Keratinocyte (primary cell): Measurements from ENCODE around the gene SLC44A1. TPM values are rescaled to one million over a fixed set of nuclear protein-coding genes. Genes with fewer than 3 reads are reported as not detected.

Source experiments
- DNase-seq: peaks from one replicate; pipeline ENCODE4 v3.0.0-alpha.2; 2011; ENCODE audit warnings: low read depth, missing footprints, low spot score
- FAIRE-seq: peaks from 2 replicates; lab custom pipeline; 2011; peaks lifted over from hg19 to GRCh38; lab: Jason Lieb, UNC
- H2AFZ ChIP-seq: 2 replicates; pipeline ENCODE4 v1.6.0; 2012; ENCODE audit warnings: low read length, control low read depth, inconsistent platforms; ENCODE audit not compliant: control insufficient read depth
- H3K27ac ChIP-seq: 2 replicates; pipeline ENCODE4 v1.5.1; 2011; ENCODE audit warnings: low read length; ENCODE audit not compliant: control insufficient read depth, insufficient read depth
- H3K27me3 ChIP-seq: 3 replicates; pipeline ENCODE4 v1.6.0; 2011; ENCODE audit warnings: low read length; ENCODE audit not compliant: control insufficient read depth, insufficient read depth; ENCODE audit errors: extremely low read depth
- H3K36me3 ChIP-seq, 2 experiments: 2 replicates in 1 of 2; 3 replicates in 1 of 2; pipeline ENCODE4 v1.5.1; 2011; ENCODE audit warnings: low read length in 2 of 2, mild to moderate bottlenecking in 1 of 2; ENCODE audit not compliant: control insufficient read depth in 2 of 2, insufficient read depth in 2 of 2; ENCODE audit errors: extremely low read depth in 1 of 2
- H3K4me1 ChIP-seq: 3 replicates; pipeline ENCODE4 v1.5.1; 2011; ENCODE audit warnings: low read length; ENCODE audit not compliant: control insufficient read depth, insufficient read depth; ENCODE audit errors: extremely low read depth
- H3K4me2 ChIP-seq: 3 replicates; pipeline ENCODE4 v1.6.0; 2011; ENCODE audit warnings: low read depth, low read length; ENCODE audit not compliant: control insufficient read depth, insufficient read depth; ENCODE audit errors: extremely low read depth
- H3K4me3 ChIP-seq, 3 experiments: fragments of 200-600 bp in 1 of 3; sonication (generic) in 1 of 3; 2 replicates in 2 of 3; 3 replicates in 1 of 3; pipeline ENCODE4 v1.5.1; 2011 to 2016; ENCODE audit warnings: low read length in 3 of 3, mild to moderate bottlenecking in 3 of 3, control low read depth in 2 of 3, inconsistent platforms in 1 of 3, low read depth in 1 of 3, mixed read lengths in 1 of 3, mixed run types in 1 of 3, moderate library complexity in 1 of 3; ENCODE audit not compliant: control insufficient read depth in 2 of 3, insufficient read depth in 2 of 3; ENCODE audit errors: extremely low read depth in 1 of 3
- H3K79me2 ChIP-seq: 2 replicates; pipeline ENCODE4 v1.6.0; 2012; ENCODE audit warnings: low read length; ENCODE audit not compliant: control insufficient read depth, insufficient read depth
- H3K9ac ChIP-seq: 3 replicates; pipeline ENCODE4 v1.6.0; 2011; ENCODE audit warnings: low read length; ENCODE audit not compliant: control insufficient read depth, insufficient read depth; ENCODE audit errors: extremely low read depth
- H3K9me1 ChIP-seq: 3 replicates; pipeline ENCODE4 v1.6.0; 2011; ENCODE audit warnings: low read length; ENCODE audit not compliant: control insufficient read depth, insufficient read depth; ENCODE audit errors: extremely low read depth
- H3K9me3 ChIP-seq: 2 replicates; pipeline ENCODE4 v1.5.1; 2012; ENCODE audit warnings: low read depth, low read length; ENCODE audit not compliant: control insufficient read depth
- H4K20me1 ChIP-seq: 3 replicates; pipeline ENCODE4 v1.6.0; 2011; ENCODE audit warnings: low read length; ENCODE audit not compliant: control insufficient read depth, insufficient read depth; ENCODE audit errors: extremely low read depth
- EZH2 ChIP-seq: IDR thresholded peaks from one replicate; pipeline ENCODE4 v1.6.1; 2012; ENCODE audit warnings: inconsistent platforms, mild to moderate bottlenecking, low read length, moderate library complexity
- dilution Hi-C: fragments of 300-500 bp; cut with MboI; formaldehyde crosslinking; loops from one replicate; pipeline ENCODE4 v1.7.0; 2020; ENCODE audit warnings: low sequenced_read_pairs; ENCODE audit not compliant: extremely low pct_ligation_motif_present
- polyA plus RNA-seq, 5 experiments: library from polyadenylated mRNA; depleted of rRNA in 3 of 5; stranded (reverse) in 3 of 5; stranded (forward) in 1 of 5; unstranded in 1 of 5; fragments of >200 nt; gene quantifications; 1 replicate in 1 of 5; 2 replicates in 3 of 5; 3 replicates in 1 of 5; pipeline versions ENCODE4 v1.2.1 to v1.2.3, GENCODE V29; 2011 to 2012; ENCODE audit warnings: missing spikeins in 2 of 5, low read depth in 1 of 5, low replicate concordance in 1 of 5
- TF ChIP-seq, protein P1 (sequence below), 3 experiments: IDR thresholded peaks in 1 of 3; conservative IDR thresholded peaks in 1 of 3; optimal IDR thresholded peaks in 1 of 3; 2 replicates in 2 of 3; 3 replicates in 1 of 3; pipeline versions ENCODE3 to v1.5.1; 2011; ENCODE audit warnings: low read length in 3 of 3, mild to moderate bottlenecking in 3 of 3, moderate library complexity in 2 of 3, control low read depth in 1 of 3, inconsistent platforms in 1 of 3; ENCODE audit not compliant: insufficient read depth in 2 of 3; ENCODE audit errors: extremely low read depth in 1 of 3

The SLC44A1 gene
- polyA plus RNA-seq, 1 donor (not counting 4 experiments of a cell fraction or from before 2014, with no cell fraction given) = 22.9 TPM

GRCh38 chr9:105447814-105448812 is 203.7 kb downstream of the SLC44A1 start, which contains the start of gene FSD1L:
FSD1L (plus strand) TSS chr9:105448034; CDS start chr9:105448221, 187 bp downstream.
- peak; percentile 46 for DNase-seq
- dilution Hi-C loops = no loop called here
- Histone ChIP-seq H3K4me3 (peak within 1 kb of the TSS; percentile 84 to 87 (median 87)), H3K27me3 (no peaks in the 10 kb centered on the region), H3K9me3 (no peaks in the 10 kb centered on the region), H3K36me3 (no peaks in the 10 kb centered on the region), H2AFZ (peak within 1 kb of the TSS; percentile 82), H3K4me2 (peak within 1 kb of the TSS; percentile 87), H4K20me1 (no peaks in the 10 kb centered on the region), H3K27ac (peak within 1 kb of the TSS; percentile 55), H3K79me2 (peaks cover 45% of the 10 kb centered on the region), H3K9me1 (no peaks in the 10 kb centered on the region), H3K4me1 (peaks cover 15% of the 10 kb centered on the region), H3K9ac (peak within 1 kb of the TSS; percentile 78)
- TF ChIP-seq, protein P1, sequence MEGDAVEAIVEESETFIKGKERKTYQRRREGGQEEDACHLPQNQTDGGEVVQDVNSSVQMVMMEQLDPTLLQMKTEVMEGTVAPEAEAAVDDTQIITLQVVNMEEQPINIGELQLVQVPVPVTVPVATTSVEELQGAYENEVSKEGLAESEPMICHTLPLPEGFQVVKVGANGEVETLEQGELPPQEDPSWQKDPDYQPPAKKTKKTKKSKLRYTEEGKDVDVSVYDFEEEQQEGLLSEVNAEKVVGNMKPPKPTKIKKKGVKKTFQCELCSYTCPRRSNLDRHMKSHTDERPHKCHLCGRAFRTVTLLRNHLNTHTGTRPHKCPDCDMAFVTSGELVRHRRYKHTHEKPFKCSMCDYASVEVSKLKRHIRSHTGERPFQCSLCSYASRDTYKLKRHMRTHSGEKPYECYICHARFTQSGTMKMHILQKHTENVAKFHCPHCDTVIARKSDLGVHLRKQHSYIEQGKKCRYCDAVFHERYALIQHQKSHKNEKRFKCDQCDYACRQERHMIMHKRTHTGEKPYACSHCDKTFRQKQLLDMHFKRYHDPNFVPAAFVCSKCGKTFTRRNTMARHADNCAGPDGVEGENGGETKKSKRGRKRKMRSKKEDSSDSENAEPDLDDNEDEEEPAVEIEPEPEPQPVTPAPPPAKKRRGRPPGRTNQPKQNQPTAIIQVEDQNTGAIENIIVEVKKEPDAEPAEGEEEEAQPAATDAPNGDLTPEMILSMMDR (optimal IDR thresholded peaks at IDR 0.05 in 1 of 3, IDR thresholded peaks at IDR 0.05 in 1 of 3, conservative IDR thresholded peaks at IDR 0.05 in 1 of 3; ENCODE audit: extremely low read depth in 1 of 3, insufficient read depth in 2 of 3, low read length in 3 of 3) = peak in 2 of 3 experiments; percentile 38 to 69
- no peak for TF ChIP-seq EZH2
- no peak for FAIRE-seq

DNA sequence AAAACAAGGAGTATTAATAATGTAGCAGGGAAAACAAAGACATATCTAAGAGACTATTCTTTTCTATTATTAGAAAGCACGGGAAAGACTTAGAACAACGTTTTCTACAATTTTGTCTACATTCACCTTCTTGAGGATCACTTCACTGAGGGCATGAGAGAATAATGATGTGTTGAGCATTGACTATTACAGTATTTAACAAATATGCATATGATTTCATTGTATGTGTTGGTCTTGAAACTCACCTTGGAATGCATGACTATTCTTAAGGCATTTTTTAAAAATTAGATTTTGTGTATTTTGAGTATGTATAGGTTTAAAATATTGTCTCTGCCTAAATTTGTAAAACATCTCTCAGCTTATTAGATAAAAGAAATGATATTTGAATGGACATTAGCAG is 204.6 kb downstream of the SLC44A1 start:
- Histone ChIP-seq H2AFZ (no peak overlapping the region), H3K9me1 (no peaks in the 10 kb centered on the region), H3K36me3 (no peaks in the 10 kb centered on the region), H3K4me2 (peak overlapping the region; percentile 87), H3K9me3 (no peaks in the 10 kb centered on the region), H3K27me3 (no peaks in the 10 kb centered on the region), H3K4me3 (peak overlapping the region; percentile 84 to 87 (median 87)), H3K27ac (peak overlapping the region; percentile 55), H3K79me2 (peaks cover 53% of the 10 kb centered on the region), H3K4me1 (peaks cover 15% of the 10 kb centered on the region), H4K20me1 (no peaks in the 10 kb centered on the region), H3K9ac (peak overlapping the region; percentile 78)
- FAIRE-seq = no peak
- TF ChIP-seq, protein P1 (optimal IDR thresholded peaks at IDR 0.05 in 1 of 3, IDR thresholded peaks at IDR 0.05 in 1 of 3, conservative IDR thresholded peaks at IDR 0.05 in 1 of 3; ENCODE audit: extremely low read depth in 1 of 3, insufficient read depth in 2 of 3, low read length in 3 of 3) = no peak
- TF ChIP-seq EZH2 = no peak
- no peak for DNase-seq
- dilution Hi-C loops = no loop called here
